ENCODE measurements around the gene ZNF100.
"Not testable (repeated sequence)": the region's sequence is repeated elsewhere in the genome, so short reads cannot be mapped to it uniquely, and the experiment has no call there.

ZNF100 gene

DNA sequence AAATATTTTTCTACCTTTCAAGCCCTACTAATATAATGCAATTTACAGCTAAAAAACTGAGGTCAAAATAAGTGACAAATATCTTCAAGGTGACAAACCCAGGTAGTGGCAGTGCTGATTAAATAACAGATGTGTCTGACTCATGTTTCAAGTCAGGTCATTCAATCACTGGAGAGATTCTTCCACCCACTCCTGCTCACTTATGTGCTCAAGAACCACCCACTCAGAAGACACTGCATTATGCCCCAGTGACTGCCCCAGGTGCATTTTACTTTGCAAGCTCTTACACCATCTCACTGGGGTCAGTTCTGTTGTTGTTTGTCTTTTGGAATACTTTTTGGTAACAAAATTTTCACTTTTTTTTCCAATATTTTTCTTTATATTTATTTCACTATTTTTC, 2.2 kb downstream of the ZNF100 start:
- TF ChIP-seq, protein P1, sequence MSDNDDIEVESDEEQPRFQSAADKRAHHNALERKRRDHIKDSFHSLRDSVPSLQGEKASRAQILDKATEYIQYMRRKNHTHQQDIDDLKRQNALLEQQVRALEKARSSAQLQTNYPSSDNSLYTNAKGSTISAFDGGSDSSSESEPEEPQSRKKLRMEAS (IDR thresholded peaks at IDR 0.05; ENCODE audit: low read depth, low read length) = no peak
- TF ChIP-seq, protein P2, sequence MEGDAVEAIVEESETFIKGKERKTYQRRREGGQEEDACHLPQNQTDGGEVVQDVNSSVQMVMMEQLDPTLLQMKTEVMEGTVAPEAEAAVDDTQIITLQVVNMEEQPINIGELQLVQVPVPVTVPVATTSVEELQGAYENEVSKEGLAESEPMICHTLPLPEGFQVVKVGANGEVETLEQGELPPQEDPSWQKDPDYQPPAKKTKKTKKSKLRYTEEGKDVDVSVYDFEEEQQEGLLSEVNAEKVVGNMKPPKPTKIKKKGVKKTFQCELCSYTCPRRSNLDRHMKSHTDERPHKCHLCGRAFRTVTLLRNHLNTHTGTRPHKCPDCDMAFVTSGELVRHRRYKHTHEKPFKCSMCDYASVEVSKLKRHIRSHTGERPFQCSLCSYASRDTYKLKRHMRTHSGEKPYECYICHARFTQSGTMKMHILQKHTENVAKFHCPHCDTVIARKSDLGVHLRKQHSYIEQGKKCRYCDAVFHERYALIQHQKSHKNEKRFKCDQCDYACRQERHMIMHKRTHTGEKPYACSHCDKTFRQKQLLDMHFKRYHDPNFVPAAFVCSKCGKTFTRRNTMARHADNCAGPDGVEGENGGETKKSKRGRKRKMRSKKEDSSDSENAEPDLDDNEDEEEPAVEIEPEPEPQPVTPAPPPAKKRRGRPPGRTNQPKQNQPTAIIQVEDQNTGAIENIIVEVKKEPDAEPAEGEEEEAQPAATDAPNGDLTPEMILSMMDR (IDR thresholded peaks at IDR 0.05; ENCODE audit: low read depth, low read length) = no peak
- no peak for TF ChIP-seq POLR2A (IDR thresholded peaks at IDR 0.05; ENCODE audit: extremely low read depth, insufficient read length)
- no peak for TF ChIP-seq MYC (IDR thresholded peaks at IDR 0.05; ENCODE audit: low read depth, low read length)
- H3K4me3 ChIP-seq (ENCODE audit: low read depth, low read length) = peak overlapping the region; percentile 16
- DNase-seq (ENCODE audit: low read depth) = no peak

GRCh38 chr19:21761547-21761946, 5.8 kb downstream of the ZNF100 start:
- DNase-seq (ENCODE audit: low read depth); H3K4me3 ChIP-seq (ENCODE audit: low read depth, low read length): not testable (repeated sequence)

DNA sequence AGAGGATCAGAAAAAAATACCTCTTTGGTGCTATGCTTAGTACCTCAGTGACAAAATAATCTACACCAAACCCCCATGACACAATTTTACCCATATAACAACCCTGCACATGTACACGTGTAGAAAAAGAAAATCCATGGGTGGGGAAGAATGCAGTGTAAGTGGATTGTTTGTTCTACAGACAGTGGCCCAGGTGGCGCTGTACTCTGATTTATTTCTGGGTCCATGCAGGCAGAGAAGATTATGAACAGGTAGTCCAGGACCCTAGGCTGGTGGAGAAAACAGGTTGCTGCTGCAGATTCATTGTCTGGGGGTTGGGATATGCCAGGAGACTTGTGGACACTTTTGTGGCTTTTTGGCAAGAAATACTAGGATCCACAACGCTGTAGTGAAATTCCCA, 9.1 kb downstream of the ZNF100 start:
- no peak overlapping the region for H3K4me3 ChIP-seq (ENCODE audit: low read depth, low read length)
- TF ChIP-seq, protein P1 (IDR thresholded peaks at IDR 0.05; ENCODE audit: low read depth, low read length) = no peak
- TF ChIP-seq MYC (IDR thresholded peaks at IDR 0.05; ENCODE audit: low read depth, low read length) (no peak), POLR2A (IDR thresholded peaks at IDR 0.05; ENCODE audit: extremely low read depth, insufficient read length) (no peak)
- TF ChIP-seq, protein P2 (IDR thresholded peaks at IDR 0.05; ENCODE audit: low read depth, low read length) = no peak
- DNase-seq (ENCODE audit: low read depth) = no peak

DNA sequence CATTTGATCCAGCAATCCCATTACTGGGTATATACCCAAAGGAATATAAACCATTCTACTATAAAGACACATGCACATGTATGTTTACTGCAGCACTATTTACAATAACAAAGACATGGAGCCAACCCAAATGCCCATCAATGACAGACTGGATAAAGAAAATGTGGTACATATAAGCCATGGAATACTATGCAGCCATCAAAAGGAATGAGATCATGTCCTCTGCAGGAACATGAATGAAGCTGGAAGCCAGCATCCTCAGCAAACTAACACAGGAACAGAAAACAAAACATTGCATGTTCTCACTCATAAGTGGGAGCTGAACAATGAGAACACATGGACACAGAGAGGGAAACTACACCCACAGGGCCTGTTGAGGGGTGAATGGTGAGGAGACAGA, 11.8 kb downstream of the ZNF100 start:
- DNase-seq (ENCODE audit: low read depth); H3K4me3 ChIP-seq (ENCODE audit: low read depth, low read length): not testable (repeated sequence)

GRCh38 chr19:21751384-21751783, 16.0 kb downstream of the ZNF100 start:
- H3K4me3 ChIP-seq (ENCODE audit: low read depth, low read length) = no peak overlapping the region
- TF ChIP-seq, protein P2 (IDR thresholded peaks at IDR 0.05; ENCODE audit: low read depth, low read length) = no peak
- TF ChIP-seq MYC (IDR thresholded peaks at IDR 0.05; ENCODE audit: low read depth, low read length) (no peak), POLR2A (IDR thresholded peaks at IDR 0.05; ENCODE audit: extremely low read depth, insufficient read length) (no peak)
- TF ChIP-seq, protein P1 (IDR thresholded peaks at IDR 0.05; ENCODE audit: low read depth, low read length) = no peak
- no peak for DNase-seq (ENCODE audit: low read depth)

DNA sequence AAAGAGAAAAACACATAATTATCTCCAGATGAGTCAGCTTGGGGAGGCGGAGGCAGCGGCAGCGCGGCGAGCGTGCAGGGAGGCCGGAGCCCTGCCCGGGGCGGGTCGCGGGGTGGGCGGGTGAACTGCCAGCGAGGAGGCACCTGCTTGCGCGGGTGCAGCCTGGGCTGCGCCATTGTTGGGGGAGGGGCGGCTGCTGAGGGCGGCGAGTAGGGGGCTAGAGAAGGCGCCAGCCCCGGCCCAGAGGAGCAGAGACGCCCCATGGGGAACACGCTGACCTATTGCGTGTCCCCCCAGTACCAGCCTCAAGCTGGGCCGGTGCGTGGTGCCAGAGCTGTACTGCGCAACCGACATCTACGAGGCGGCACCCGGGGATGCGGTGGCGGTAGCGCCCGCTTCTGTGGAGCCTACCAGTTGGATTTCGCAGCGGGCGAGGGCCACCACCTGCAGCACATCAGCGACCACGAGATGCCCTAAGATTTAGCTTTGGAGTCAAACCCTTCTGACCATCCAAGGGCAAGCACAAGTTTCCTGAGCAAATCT, 16.7 kb downstream of the ZNF100 start:
- TF ChIP-seq, protein P1 (IDR thresholded peaks at IDR 0.05; ENCODE audit: low read depth, low read length) = no peak
- TF ChIP-seq MYC (IDR thresholded peaks at IDR 0.05; ENCODE audit: low read depth, low read length) (no peak), POLR2A (IDR thresholded peaks at IDR 0.05; ENCODE audit: extremely low read depth, insufficient read length) (no peak)
- TF ChIP-seq, protein P2 (IDR thresholded peaks at IDR 0.05; ENCODE audit: low read depth, low read length) = no peak
- no peak overlapping the region for H3K4me3 ChIP-seq (ENCODE audit: low read depth, low read length)

GRCh38 chr19:21749090-21749489, 18.3 kb downstream of the ZNF100 start:
- no peak for DNase-seq (ENCODE audit: low read depth)
- TF ChIP-seq, protein P1 (IDR thresholded peaks at IDR 0.05; ENCODE audit: low read depth, low read length) = no peak
- TF ChIP-seq MYC (IDR thresholded peaks at IDR 0.05; ENCODE audit: low read depth, low read length) = no peak
- no peak for TF ChIP-seq POLR2A (IDR thresholded peaks at IDR 0.05; ENCODE audit: extremely low read depth, insufficient read length)
- TF ChIP-seq, protein P2 (IDR thresholded peaks at IDR 0.05; ENCODE audit: low read depth, low read length) = no peak
- no peak overlapping the region for H3K4me3 ChIP-seq (ENCODE audit: low read depth, low read length)

More for the DNA sequence above, 16.7 kb downstream of the ZNF100 start:
- DNase-seq (ENCODE audit: low read depth) = no peak
